Ovary (tissue), 9 donors: ENCODE measurements around the gene AK3. TPM values are rescaled to one million over a fixed set of nuclear protein-coding genes. Genes with fewer than 3 reads are reported as not detected.

ENCODE experiments used
- DNase-seq, 5 donors: peaks; one replicate each; pipeline ENCODE4 v3.0.0-alpha.2; 2019 to 2020
- H3K27ac ChIP-seq, 2 donors: fragments of 200-600 bp; one replicate each; pipeline versions ENCODE4 v1.5.1 to v1.8.0; 2019 to 2022
- H3K27me3 ChIP-seq: fragments of 200-600 bp; one replicate; pipeline ENCODE4 v1.8.0; 2022
- H3K36me3 ChIP-seq: fragments of 200-600 bp; sonication (generic); one replicate; pipeline ENCODE4 v1.5.1; 2019
- H3K4me1 ChIP-seq: one replicate; pipeline ENCODE4 v1.8.1; 2013; ENCODE audit warnings: mild to moderate bottlenecking, moderate library complexity; ENCODE audit not compliant: insufficient read depth
- H3K4me3 ChIP-seq: fragments of 200-600 bp; sonication (generic); one replicate; pipeline ENCODE4 v1.5.1; 2017
- H3K9me3 ChIP-seq, 2 donors: fragments of 200-600 bp in 1 of 2; sonication (generic) in 1 of 2; one replicate each; pipeline versions ENCODE4 v1.5.1 to v1.8.1; 2013 to 2019; ENCODE audit warnings: mild to moderate bottlenecking in 1 of 2, moderate library complexity in 1 of 2
- CTCF ChIP-seq, 3 donors: fragments of 450-650 bp in 2 of 3; fragments of 200-600 bp in 1 of 3; IDR thresholded peaks; one replicate each; pipeline versions ENCODE4 v1.5.1 to v1.8.0; 2016 to 2022; ENCODE audit warnings: antibody characterized with exemption in 3 of 3, mild to moderate bottlenecking in 1 of 3
- EP300 ChIP-seq: sonication (generic); formaldehyde crosslinking; IDR thresholded peaks from one replicate; pipeline ENCODE4 v1.6.1; 2017; ENCODE audit warnings: antibody characterized with exemption
- POLR2A ChIP-seq: fragments of 450-650 bp; IDR thresholded peaks from one replicate; pipeline ENCODE4 v1.6.1; 2017; ENCODE audit warnings: antibody characterized with exemption, mild to moderate bottlenecking, moderate library complexity
- WGBS, 3 donors: extraction: QIAGEN DNeasy Blood & Tissue Kit in 1 of 3; methylation state at CpG; one replicate each; pipeline versions ENCODE4 v1.1.5 to v1.1.7; 2013 to 2017; 5-methylcytosine and 5-hydroxymethylcytosine counted together
- intact Hi-C, 4 donors: fragments of 100-400 bp; cut with DNase I; formaldehyde crosslinking; loops; one replicate each; pipeline versions ENCODE4 v1.11.0 to v1.15.1; 2022 to 2023
- polyA plus RNA-seq, 2 donors: library from polyadenylated mRNA; stranded (reverse); fragments of 200-250 nt in 1 of 2; fragments of 350-450 nt in 1 of 2; fragmentation: Illumina TruSeq in 1 of 2; extraction: RNeasy Lipid Tissue Mini Kit (QIAGEN cat#74804) in 1 of 2; gene quantifications; one replicate each; pipeline ENCODE4 v1.2.3, GENCODE V29; 2013 to 2014
- total RNA-seq, 7 donors: library from RNA; depleted of rRNA in 2 of 7; stranded (reverse); fragments of >200 nt in 2 of 7; fragmentation: NEBNext Ultra II Directional in 3 of 7; extraction: Animal tissue kit (Norgen Biotek cat#: 25700) in 3 of 7; gene quantifications; one replicate each; pipeline versions ENCODE4 v1.1.0 to v1.2.4, GENCODE V29; 2016 to 2023
- donor health status: DM: no; HTN: no; CAD: no; lungs with moderate emphysema.
- donor health status: DM: no; HTN: no; CAD: no.
- donor health status: Bipolar disorder and iron deficiency.
- donor health status: DM: yes; HTN: yes; CAD: no.
- donor health status: DM: no; HTN: no; CAD: no.
- donor health status: DM: yes; HTN: yes; CAD: no.

The AK3 gene
- total and polyA plus RNA-seq, 9 donors = 49.8 to 88.7 (median 59.5) TPM

- Histone ChIP-seq H3K27me3 (no peaks in the 10 kb centered on the region), H3K36me3 (no peaks in the 10 kb centered on the region), H3K4me1 (peaks cover 2% of the 10 kb centered on the region), H3K4me3 (no peak overlapping the region), H3K27ac (no peak overlapping the region), H3K9me3 (no peaks in the 10 kb centered on the region)
- DNase-seq = no peak
- TF ChIP-seq POLR2A = no peak
- TF ChIP-seq EP300 = no peak
- no peak for TF ChIP-seq CTCF (IDR thresholded peaks at IDR 0.05)
- intact Hi-C loops = no loop called here
- WGBS, 3 donors = 90 to 96% (median 91%) methylated on average over 6 of the region's 6 CpGs
These were observed 22.1 kb downstream of the AK3 start for GRCh38 chr9:4718911-4719310.

GRCh38 chr9:4717815-4718214 is 23.2 kb downstream of the AK3 start:
- H3K27me3 ChIP-seq = no peaks in the 10 kb centered on the region
- DNase-seq = no peak
- intact Hi-C loops = no loop called here
- H3K4me3 ChIP-seq = no peak overlapping the region
- H3K9me3 ChIP-seq = no peaks in the 10 kb centered on the region
- 85 to 89% (median 87%) methylated on average over 4 of the region's 4 CpGs for WGBS, 3 donors
- no peaks in the 10 kb centered on the region for H3K36me3 ChIP-seq
- H3K4me1 ChIP-seq = peaks cover 2% of the 10 kb centered on the region
- TF ChIP-seq POLR2A (no peak), EP300 (no peak), CTCF (IDR thresholded peaks at IDR 0.05) (no peak)
- H3K27ac ChIP-seq = no peak overlapping the region

GRCh38 chr9:4716163-4716562 is 24.8 kb downstream of the AK3 start:
- Histone ChIP-seq H3K27me3 (no peaks in the 10 kb centered on the region), H3K27ac (no peak overlapping the region), H3K4me3 (no peak overlapping the region), H3K9me3 (no peaks in the 10 kb centered on the region), H3K4me1 (peaks cover 2% of the 10 kb centered on the region), H3K36me3 (no peaks in the 10 kb centered on the region)
- no peak for DNase-seq
- TF ChIP-seq CTCF (IDR thresholded peaks at IDR 0.05) (no peak), POLR2A (no peak), EP300 (no peak)
- intact Hi-C loops = no loop called here
- WGBS, 3 donors = 91 to 96% (median 95%) methylated on average over 1 of the region's 1 CpG

- Histone ChIP-seq H3K4me1 (peaks cover 2% of the 10 kb centered on the region), H3K36me3 (no peaks in the 10 kb centered on the region), H3K27me3 (no peaks in the 10 kb centered on the region), H3K27ac (no peak overlapping the region), H3K9me3 (no peaks in the 10 kb centered on the region), H3K4me3 (no peak overlapping the region)
- 20 to 48% (median 27%) methylated on average over 9 of the region's 9 CpGs for WGBS, 3 donors
- no peak for DNase-seq
- intact Hi-C loops = no loop called here
- TF ChIP-seq CTCF (IDR thresholded peaks at IDR 0.05) = no peak
- no peak for TF ChIP-seq POLR2A
- no peak for TF ChIP-seq EP300
These were observed 26.6 kb downstream of the AK3 start for GRCh38 chr9:4714266-4715016.
